H1 (cell line): Measurements from ENCODE around the gene CEP57L1. TPM values are rescaled to one million over a fixed set of nuclear protein-coding genes. Genes with fewer than 3 reads are reported as not detected.

Experiments
- CHD7 ChIP-seq: fragments of 300-600 bp; sonication (generic); IDR thresholded peaks from 2 replicates; pipeline ENCODE4 v1.7.1; 2012; ENCODE audit warnings: low read length, moderate library complexity, mild to moderate bottlenecking, inconsistent platforms; ENCODE audit not compliant: insufficient replicate concordance
- NANOG ChIP-seq: IDR thresholded peaks from 2 replicates; pipeline ENCODE4 v1.6.1; 2011; ENCODE audit warnings: low read length, low read depth, mild to moderate bottlenecking, inconsistent platforms; ENCODE audit not compliant: insufficient read depth, poor library complexity, severe bottlenecking
- SP2 ChIP-seq: IDR thresholded peaks from 2 replicates; pipeline ENCODE4 v1.6.1; 2012; ENCODE audit warnings: mild to moderate bottlenecking, low read length, inconsistent platforms
- USF2 ChIP-seq: IDR thresholded peaks from 2 replicates; pipeline ENCODE4 v1.6.1; 2011; ENCODE audit warnings: low read length, improper control_type of control experiment
- polyA plus RNA-seq, 7 experiments: library from polyadenylated mRNA; depleted of rRNA in 3 of 7; stranded (reverse) in 5 of 7; unstranded in 2 of 7; fragments of >200 nt in 5 of 7; fragments of 200-250 nt in 2 of 7; gene quantifications; 1 replicate in 5 of 7; 2 replicates in 1 of 7; 4 replicates in 1 of 7; pipeline versions ENCODE4 v1.2.1 to v1.2.3, GENCODE V29; 2011 to 2013; ENCODE audit warnings: missing spikeins in 2 of 7, mixed read lengths in 2 of 7
- total RNA-seq: library from RNA; stranded (reverse); fragmentation: NEBNext Ultra II Directional; extraction: Animal tissue kit (Norgen Biotek cat#: 25700); gene quantifications from 2 replicates; pipeline ENCODE4 v1.2.1, GENCODE V29; 2021

Gene CEP57L1
- total and polyA plus RNA-seq, 2 of the 8 experiments (the other 6 are each of a cell fraction or from before 2014, with no cell fraction given) = 3.6 to 11.5 TPM

GRCh38 chr6:109182578-109182977, 87.3 kb downstream of the CEP57L1 start (continued):
- no peak for TF ChIP-seq CHD7
- TF ChIP-seq USF2 = no peak
- TF ChIP-seq SP2 = no peak
- TF ChIP-seq NANOG = no peak
- TF ChIP-seq, all 59 proteins: peak for 0
